GM12878 (cell line): ENCODE results near the gene DLG2. TPM values are rescaled to one million over a fixed set of nuclear protein-coding genes. Genes with fewer than 3 reads are reported as not detected.

Source experiments
- ATAC-seq: fragments of 200-7000 bp; cut with Tn5 transposase; 3 replicates; pipeline ENCODE4 v1.9.1; 2020; ENCODE audit warnings: mild to moderate bottlenecking, moderate library complexity
- BruUV-seq: library from RNA; stranded (reverse); fragments of 400-500 nt; replicated peaks from 2 replicates; lab custom pipeline; 2021; lab: Mats Ljungman, UMichigan
- CTCF ChIA-PET: fragments of 300-600 bp; sonication (Branson Sonifier 250); formaldehyde crosslinking; extraction: SDS; loops from one replicate; lab custom pipeline; 2021; ENCODE audit warnings: inconsistent platforms; lab: Yijun Ruan, JAX
- POLR2A ChIA-PET: fragments of 350-600 bp; formaldehyde crosslinking; extraction: SDS; loops from one replicate; lab custom pipeline; 2021; ENCODE audit warnings: inconsistent platforms; lab: Charles Lee
- RAD21 ChIA-PET: fragments of 300-600 bp; sonication (Branson Sonifier 250); formaldehyde crosslinking; loops from one replicate; lab custom pipeline; 2023; ENCODE audit warnings: antibody characterized with exemption; ENCODE audit not compliant: unreplicated experiment; lab: Charles Lee
- SMC1A ChIA-PET: fragments of 300-600 bp; sonication (Branson Sonifier 250); formaldehyde crosslinking; loops from one replicate; lab custom pipeline; 2023; ENCODE audit not compliant: unreplicated experiment, uncharacterized antibody; lab: Charles Lee
- DNase-seq: peaks from one replicate; pipeline ENCODE4 v3.0.0-alpha.2; 2011; ENCODE audit warnings: low read depth, low spot score
- FAIRE-seq: peaks from 3 replicates; lab custom pipeline; 2011; peaks lifted over from hg19 to GRCh38; lab: Jason Lieb, UNC
- H2AFZ ChIP-seq: 2 replicates; pipeline ENCODE4 v1.6.0; 2011; ENCODE audit warnings: low read depth, low read length, control low read depth; ENCODE audit not compliant: control insufficient read depth
- H3K27ac ChIP-seq: 2 replicates; pipeline ENCODE4 v1.5.1; 2011; ENCODE audit warnings: control low read depth; ENCODE audit not compliant: control insufficient read depth, insufficient read depth
- H3K27me3 ChIP-seq, 2 experiments: replicated peaks in 1 of 2; 2 replicates each; pipeline versions ENCODE4 v1.6.0 to v1.6.1; 2011; ENCODE audit warnings: low read length in 1 of 2; ENCODE audit not compliant: control insufficient read depth in 2 of 2, insufficient read depth in 2 of 2
- H3K36me3 ChIP-seq, 2 experiments: 2 replicates each; pipeline ENCODE4 v1.5.1; 2011; ENCODE audit warnings: low read length in 1 of 2; ENCODE audit not compliant: control insufficient read depth in 2 of 2, insufficient read depth in 2 of 2
- H3K4me1 ChIP-seq: 2 replicates; pipeline ENCODE4 v1.6.1; 2011; ENCODE audit warnings: mild to moderate bottlenecking, low read length, moderate library complexity, mixed read lengths; ENCODE audit not compliant: control insufficient read depth, insufficient read depth
- H3K4me2 ChIP-seq: 2 replicates; pipeline ENCODE4 v1.6.0; 2011; ENCODE audit warnings: control low read depth; ENCODE audit not compliant: control insufficient read depth, insufficient read depth
- H3K4me3 ChIP-seq: fragments of 200-600 bp; sonication (generic); 2 replicates; pipeline ENCODE4 v1.5.1; 2016
- H3K79me2 ChIP-seq: 2 replicates; pipeline ENCODE4 v1.6.0; 2011; ENCODE audit warnings: low read length; ENCODE audit not compliant: control insufficient read depth, insufficient read depth
- H3K9ac ChIP-seq: 2 replicates; pipeline ENCODE4 v1.8.0; 2011; ENCODE audit warnings: low read length, control low read depth, mixed read lengths; ENCODE audit not compliant: control insufficient read depth, insufficient read depth
- H3K9me3 ChIP-seq: replicated peaks from 3 replicates; pipeline ENCODE4 v1.5.1; 2011; ENCODE audit warnings: mild to moderate bottlenecking, low read length; ENCODE audit not compliant: control insufficient read depth, insufficient read depth
- H4K20me1 ChIP-seq: 2 replicates; pipeline ENCODE4 v1.6.0; 2011; ENCODE audit not compliant: control insufficient read depth, insufficient read depth
- BACH1 ChIP-seq: fragments of 450-650 bp; IDR thresholded peaks from 2 replicates; pipeline ENCODE4 v1.6.1; 2017; ENCODE audit warnings: mild to moderate bottlenecking, borderline replicate concordance
- IKZF2 ChIP-seq, 2 experiments: fragments of 450-650 bp; IDR thresholded peaks; 2 replicates each; pipeline ENCODE4 v1.6.1; 2017; ENCODE audit warnings: mild to moderate bottlenecking in 2 of 2, moderate library complexity in 2 of 2
- MEF2A ChIP-seq: IDR thresholded peaks from 2 replicates; pipeline ENCODE4 v1.6.1; 2011; ENCODE audit warnings: low read depth, mild to moderate bottlenecking, low read length, moderate library complexity; ENCODE audit not compliant: insufficient read depth
- MTA3 ChIP-seq: IDR thresholded peaks from 2 replicates; pipeline ENCODE4 v1.6.1; 2012; ENCODE audit warnings: low read length, inconsistent platforms, borderline replicate concordance
- PAX8 ChIP-seq: fragments of 450-650 bp; IDR thresholded peaks from 2 replicates; pipeline ENCODE4 v1.6.1; 2017; ENCODE audit warnings: mild to moderate bottlenecking, moderate library complexity
- POU2F2 ChIP-seq: IDR thresholded peaks from 3 replicates; pipeline ENCODE4 v1.6.1; 2011; ENCODE audit warnings: low read depth, mild to moderate bottlenecking, low read length, borderline replicate concordance
- RAD21 ChIP-seq: IDR thresholded peaks from 2 replicates; pipeline ENCODE4 v1.6.1; 2011; ENCODE audit warnings: mild to moderate bottlenecking, low read depth, low read length, moderate library complexity; ENCODE audit not compliant: insufficient read depth
- SMC3 ChIP-seq: IDR thresholded peaks from 2 replicates; pipeline ENCODE4 v1.6.1; 2011; ENCODE audit warnings: low read length, improper control_type of control experiment, borderline replicate concordance
- WGBS: methylation state at CpG from one replicate; pipeline ENCODE4 v1.1.6; 2016; ENCODE audit warnings: low lambda C conversion rate; ENCODE audit not compliant: insufficient replicate concordance, insufficient coverage; ENCODE audit errors: missing lambda C conversion rate; 5-methylcytosine and 5-hydroxymethylcytosine counted together
- in situ Hi-C: fragments of 300-500 bp; cut with MboI; formaldehyde crosslinking; loops from 9 replicates; pipeline ENCODE4 v1.14.3; 2018; ENCODE audit warnings: mixed read lengths
- intact Hi-C: fragments of 100-400 bp; cut with micrococcal nuclease; formaldehyde crosslinking; loops from one replicate; pipeline ENCODE4 v1.14.2; 2022; ENCODE audit not compliant: unreplicated experiment
- polyA plus RNA-seq, 11 experiments: library from polyadenylated mRNA; depleted of rRNA in 4 of 11; unstranded in 6 of 11; stranded (reverse) in 5 of 11; fragments of >200 nt; fragmentation: Nextera tagmentation in 4 of 11; fragmentation: Illumina TruSeq in 1 of 11; extraction: Ambion mirVana in 4 of 11; extraction: Trizol in 1 of 11; gene quantifications; 1 replicate in 1 of 11; 2 replicates in 10 of 11; pipeline versions ENCODE4 v1.2.1 to v1.2.3, GENCODE V29; 2011 to 2016; ENCODE audit warnings: inconsistent platforms in 2 of 11, missing spikeins in 2 of 11, low read depth in 1 of 11
- total RNA-seq, 4 experiments: library from RNA; depleted of rRNA in 3 of 4; stranded (reverse); fragments of >200 nt in 3 of 4; fragmentation: Illumina TruSeq in 1 of 4; extraction: Trizol in 1 of 4; gene quantifications; 2 replicates each; pipeline versions ENCODE4 v1.2.1 to v1.2.3, GENCODE V29; 2013 to 2021
- TF ChIP-seq, protein P1 (sequence below), 3 experiments: IDR thresholded peaks in 2 of 3; conservative IDR thresholded peaks in 1 of 3; 2 replicates each; pipeline ENCODE4 v1.5.1; 2011; ENCODE audit warnings: low read depth in 3 of 3, low read length in 3 of 3, mild to moderate bottlenecking in 3 of 3, control low read depth in 2 of 3, moderate library complexity in 2 of 3, inconsistent platforms in 1 of 3, mixed read lengths in 1 of 3; ENCODE audit not compliant: control insufficient read depth in 2 of 3, insufficient read depth in 1 of 3; ENCODE audit errors: extremely low read depth in 1 of 3

DLG2 gene
- total and polyA plus RNA-seq, 10 of the 15 experiments (the other 5 are each of a cell fraction or from before 2014, with no cell fraction given), result 0.09 to 0.98 (median 0.35) TPM

GRCh38 chr11:83674102-83674896, 1952.8 kb downstream of the DLG2 start:
- no peaks in the 10 kb centered on the region for H3K9me3 ChIP-seq
- no peaks in the 10 kb centered on the region for H3K79me2 ChIP-seq
- BruUV-seq, result no TSS peak
- intact Hi-C loops, result loop anchor here (5.0 kb wide), 2 partner anchors 57 to 152 kb away; no protein-coding TSS in a partner anchor
- no peak overlapping the region for H3K9ac ChIP-seq
- WGBS, result 55% methylated on average over 1 of the region's 1 CpG
- H3K36me3 ChIP-seq, result no peaks in the 10 kb centered on the region
- in situ Hi-C loops, result no loop called here
- H3K27ac ChIP-seq, result no peak overlapping the region
- SMC1A ChIA-PET, result no interaction called here
- TF ChIP-seq MEF2A (no peak), PAX8 (no peak)
- H3K4me1 ChIP-seq, result no peaks in the 10 kb centered on the region
- no peaks in the 10 kb centered on the region for H4K20me1 ChIP-seq
- POLR2A ChIA-PET, result no interaction called here
- H3K4me3 ChIP-seq, result no peak overlapping the region
- CTCF ChIA-PET, result no interaction called here
- RAD21 ChIA-PET, result no interaction called here
- no peak overlapping the region for H2AFZ ChIP-seq
- no peak for FAIRE-seq
- H3K4me2 ChIP-seq, result no peak overlapping the region
- no peak for DNase-seq
- ATAC-seq, result no peak
- no peaks in the 10 kb centered on the region for H3K27me3 ChIP-seq

GRCh38 chr11:83671289-83671688, 1955.9 kb downstream of the DLG2 start:
- Histone ChIP-seq H3K9me3 (no peaks in the 10 kb centered on the region), H3K4me1 (no peaks in the 10 kb centered on the region), H3K79me2 (no peaks in the 10 kb centered on the region), H2AFZ (no peak overlapping the region), H3K4me2 (no peak overlapping the region), H3K36me3 (no peaks in the 10 kb centered on the region), H3K4me3 (no peak overlapping the region), H3K9ac (no peak overlapping the region), H3K27ac (no peak overlapping the region), H4K20me1 (no peaks in the 10 kb centered on the region), H3K27me3 (no peaks in the 10 kb centered on the region)
- ChIA-PET CTCF (interaction anchor here (1.2 kb wide), 1 partner anchor 379 kb away, joined by 8 read pairs; no protein-coding TSS in a partner anchor), RAD21 (no interaction called here), POLR2A (no interaction called here), SMC1A (interaction anchor here (0.6 kb wide), 1 partner anchor 801 kb away, joined by 3 read pairs; no protein-coding TSS in a partner anchor)
- no peak for ATAC-seq
- WGBS, result 0% methylated on average over 2 of the region's 2 CpGs
- DNase-seq, result no peak
- TF ChIP-seq, protein P1, sequence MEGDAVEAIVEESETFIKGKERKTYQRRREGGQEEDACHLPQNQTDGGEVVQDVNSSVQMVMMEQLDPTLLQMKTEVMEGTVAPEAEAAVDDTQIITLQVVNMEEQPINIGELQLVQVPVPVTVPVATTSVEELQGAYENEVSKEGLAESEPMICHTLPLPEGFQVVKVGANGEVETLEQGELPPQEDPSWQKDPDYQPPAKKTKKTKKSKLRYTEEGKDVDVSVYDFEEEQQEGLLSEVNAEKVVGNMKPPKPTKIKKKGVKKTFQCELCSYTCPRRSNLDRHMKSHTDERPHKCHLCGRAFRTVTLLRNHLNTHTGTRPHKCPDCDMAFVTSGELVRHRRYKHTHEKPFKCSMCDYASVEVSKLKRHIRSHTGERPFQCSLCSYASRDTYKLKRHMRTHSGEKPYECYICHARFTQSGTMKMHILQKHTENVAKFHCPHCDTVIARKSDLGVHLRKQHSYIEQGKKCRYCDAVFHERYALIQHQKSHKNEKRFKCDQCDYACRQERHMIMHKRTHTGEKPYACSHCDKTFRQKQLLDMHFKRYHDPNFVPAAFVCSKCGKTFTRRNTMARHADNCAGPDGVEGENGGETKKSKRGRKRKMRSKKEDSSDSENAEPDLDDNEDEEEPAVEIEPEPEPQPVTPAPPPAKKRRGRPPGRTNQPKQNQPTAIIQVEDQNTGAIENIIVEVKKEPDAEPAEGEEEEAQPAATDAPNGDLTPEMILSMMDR (IDR thresholded peaks at IDR 0.05 in 2 of 3, conservative IDR thresholded peaks at IDR 0.05 in 1 of 3; ENCODE audit: control insufficient read depth in 2 of 3, extremely low read depth in 1 of 3, insufficient read depth in 1 of 3, low read depth in 3 of 3, low read length in 3 of 3), result peak in 1 of 3 experiments; percentile 33; a peak in 2 of 6 replicates
- TF ChIP-seq IKZF2 (IDR thresholded peaks at IDR 0.05) (no peak), SMC3 (peak; percentile 41; the same call in 1 of the 2 replicates), POU2F2 (no peak), BACH1 (no peak), RAD21 (peak; percentile 60), MTA3 (no peak)
- intact Hi-C loops (loop anchor here (1.0 to 5.0 kb wide), 3 partner anchors 54 to 378 kb away; no protein-coding TSS in a partner anchor), in situ Hi-C loops (no loop called here)
- BruUV-seq, result no TSS peak
- FAIRE-seq, result no peak
